Esophagus squamous epithelium (tissue), 5 donors: ENCODE measurements around the gene CCSER1. TPM values are rescaled to one million over a fixed set of nuclear protein-coding genes. Genes with fewer than 3 reads are reported as not detected.

Source experiments
- DNase-seq: peaks from one replicate; lab custom pipeline; 2025; lab: John Stamatoyannopoulos, UW
- H3K27ac ChIP-seq, 4 donors: fragments of 200-600 bp; sonication (generic); one replicate each; pipeline ENCODE4 v1.5.1; 2016 to 2019; ENCODE audit warnings: mild to moderate bottlenecking in 1 of 4
- H3K27me3 ChIP-seq, 4 donors: fragments of 200-600 bp; sonication (generic); 1 replicate in 3 of 4; 2 replicates in 1 of 4; pipeline versions ENCODE4 v1.5.1 to v1.6.0; 2017 to 2021; ENCODE audit warnings: antibody characterized with exemption in 1 of 4
- H3K36me3 ChIP-seq, 3 donors: fragments of 200-600 bp; sonication (generic); one replicate each; pipeline ENCODE4 v1.5.1; 2016 to 2019
- H3K4me1 ChIP-seq, 3 donors: fragments of 200-600 bp; sonication (generic); one replicate each; pipeline ENCODE4 v1.5.1; 2017 to 2019
- H3K4me3 ChIP-seq, 4 donors: fragments of 200-600 bp; sonication (generic); 1 replicate in 3 of 4; 2 replicates in 1 of 4; pipeline ENCODE4 v1.5.1; 2016 to 2019; ENCODE audit warnings: mild to moderate bottlenecking in 2 of 4, moderate library complexity in 1 of 4
- H3K9me3 ChIP-seq, 3 donors: fragments of 200-600 bp; sonication (generic); one replicate each; pipeline ENCODE4 v1.5.1; 2016 to 2019
- POLR2A ChIP-seq, 4 donors: fragments of 450-650 bp; IDR thresholded peaks; one replicate each; pipeline ENCODE4 v1.6.1; 2017; ENCODE audit warnings: antibody characterized with exemption in 4 of 4, mild to moderate bottlenecking in 4 of 4, moderate library complexity in 3 of 4
- WGBS, 2 donors: methylation state at CpG; one replicate each; pipeline ENCODE4 v1.1.5; 2018; 5-methylcytosine and 5-hydroxymethylcytosine counted together
- intact Hi-C: fragments of 100-400 bp; cut with DNase I; formaldehyde crosslinking; loops from one replicate; pipeline ENCODE4 v1.15.0; 2022
- total RNA-seq, 4 donors: library from RNA; depleted of rRNA; stranded (reverse); fragments of >200 nt; gene quantifications; one replicate each; pipeline ENCODE4 v1.1.0, GENCODE V29; 2016
- TF ChIP-seq, protein P1 (sequence below), 6 experiments: fragments of 450-650 bp in 4 of 6; fragments of 200-600 bp in 2 of 6; sonication (generic) in 2 of 6; IDR thresholded peaks; one replicate each; pipeline ENCODE4 v1.5.1; 2016 to 2019; ENCODE audit warnings: antibody characterized with exemption in 6 of 6, mild to moderate bottlenecking in 4 of 6, moderate library complexity in 4 of 6
- donor health status: DM: yes; HTN: yes; CAD: no.

The CCSER1 gene
- total RNA-seq, 4 donors from 2014 or later = 1.2 to 12.4 (median 2.2) TPM

DNA sequence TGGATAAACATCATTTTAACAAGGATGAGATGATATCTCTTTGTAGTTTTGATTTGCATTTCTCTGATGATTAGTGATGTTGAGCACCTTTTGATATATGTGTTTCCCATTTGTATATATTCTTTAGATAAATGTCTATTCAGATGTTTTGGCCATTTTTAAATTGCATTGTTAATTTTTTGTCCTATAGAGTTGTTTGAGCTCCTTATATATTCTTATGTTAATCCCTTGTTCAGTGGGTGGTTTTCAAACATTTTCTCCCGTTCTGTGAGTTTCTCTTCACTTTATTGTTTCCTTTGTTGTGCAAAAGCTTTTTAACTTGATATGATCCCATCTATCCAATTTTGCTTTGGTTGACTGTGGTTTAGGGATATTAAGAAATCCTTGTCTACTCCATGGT is 606.0 kb downstream of the CCSER1 start:
- Histone ChIP-seq H3K36me3 (no peaks in the 10 kb centered on the region), H3K4me1 (no peaks in the 10 kb centered on the region), H3K9me3 (no peaks in the 10 kb centered on the region), H3K4me3 (no peak overlapping the region), H3K27me3 (no peaks in the 10 kb centered on the region), H3K27ac (no peak overlapping the region)
- no peak for DNase-seq
- 59 to 74% methylated on average over 1 of the region's 1 CpG for WGBS, 2 donors
- TF ChIP-seq POLR2A (IDR thresholded peaks at IDR 0.05) = no peak
- TF ChIP-seq, protein P1, sequence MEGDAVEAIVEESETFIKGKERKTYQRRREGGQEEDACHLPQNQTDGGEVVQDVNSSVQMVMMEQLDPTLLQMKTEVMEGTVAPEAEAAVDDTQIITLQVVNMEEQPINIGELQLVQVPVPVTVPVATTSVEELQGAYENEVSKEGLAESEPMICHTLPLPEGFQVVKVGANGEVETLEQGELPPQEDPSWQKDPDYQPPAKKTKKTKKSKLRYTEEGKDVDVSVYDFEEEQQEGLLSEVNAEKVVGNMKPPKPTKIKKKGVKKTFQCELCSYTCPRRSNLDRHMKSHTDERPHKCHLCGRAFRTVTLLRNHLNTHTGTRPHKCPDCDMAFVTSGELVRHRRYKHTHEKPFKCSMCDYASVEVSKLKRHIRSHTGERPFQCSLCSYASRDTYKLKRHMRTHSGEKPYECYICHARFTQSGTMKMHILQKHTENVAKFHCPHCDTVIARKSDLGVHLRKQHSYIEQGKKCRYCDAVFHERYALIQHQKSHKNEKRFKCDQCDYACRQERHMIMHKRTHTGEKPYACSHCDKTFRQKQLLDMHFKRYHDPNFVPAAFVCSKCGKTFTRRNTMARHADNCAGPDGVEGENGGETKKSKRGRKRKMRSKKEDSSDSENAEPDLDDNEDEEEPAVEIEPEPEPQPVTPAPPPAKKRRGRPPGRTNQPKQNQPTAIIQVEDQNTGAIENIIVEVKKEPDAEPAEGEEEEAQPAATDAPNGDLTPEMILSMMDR (IDR thresholded peaks at IDR 0.05) = no peak
- intact Hi-C loops = no loop called here

DNA sequence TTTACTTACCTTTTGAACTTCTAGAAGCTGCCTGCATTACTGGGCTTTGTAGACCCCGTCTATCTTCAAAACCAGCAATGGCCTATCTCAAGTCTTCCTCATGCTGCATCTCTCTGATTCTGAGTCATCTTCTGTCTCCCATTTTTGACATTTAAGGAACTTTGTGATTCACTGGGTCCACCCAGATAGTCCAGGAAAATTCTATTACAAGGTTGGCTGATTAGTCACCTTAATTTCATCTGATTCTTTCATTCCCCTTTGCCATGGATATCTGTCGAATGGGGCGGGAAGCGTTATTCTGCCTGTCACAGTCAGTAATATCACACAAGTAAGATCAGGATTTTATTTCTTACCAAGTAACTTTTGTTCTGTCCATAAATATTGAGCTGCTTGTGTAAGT is 618.0 kb downstream of the CCSER1 start:
- H3K9me3 ChIP-seq = no peaks in the 10 kb centered on the region
- TF ChIP-seq, protein P1 (IDR thresholded peaks at IDR 0.05) = no peak
- no peak for TF ChIP-seq POLR2A (IDR thresholded peaks at IDR 0.05)
- H3K27me3 ChIP-seq = no peaks in the 10 kb centered on the region
- H3K4me1 ChIP-seq = no peaks in the 10 kb centered on the region
- intact Hi-C loops = no loop called here
- no peak overlapping the region for H3K27ac ChIP-seq
- no peak for DNase-seq
- H3K36me3 ChIP-seq = no peaks in the 10 kb centered on the region
- H3K4me3 ChIP-seq = no peak overlapping the region
- WGBS, 2 donors = 88 to 90% methylated on average over 4 of the region's 4 CpGs

DNA sequence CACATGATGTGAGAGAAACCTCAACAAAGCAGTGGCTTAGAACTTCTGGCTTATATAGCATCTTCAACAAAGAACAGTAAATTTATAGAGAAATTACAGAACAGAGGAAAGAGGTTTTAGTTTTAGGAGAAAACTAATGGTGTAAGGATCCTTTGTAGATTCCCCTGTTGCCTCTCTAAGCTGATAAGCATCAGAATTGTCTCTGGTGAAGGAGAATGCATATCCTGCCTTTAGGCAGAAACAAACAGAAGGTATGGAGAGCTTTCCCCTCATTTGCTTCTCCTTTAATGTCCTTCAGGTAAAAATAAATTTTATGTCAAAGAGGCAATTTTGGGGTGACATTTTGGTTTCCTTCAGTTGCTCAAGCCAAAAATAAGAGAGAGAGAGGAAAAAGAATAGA is 625.9 kb downstream of the CCSER1 start:
- no peaks in the 10 kb centered on the region for H3K4me1 ChIP-seq
- H3K36me3 ChIP-seq = no peaks in the 10 kb centered on the region
- H3K27ac ChIP-seq = no peak overlapping the region
- H3K9me3 ChIP-seq = no peaks in the 10 kb centered on the region
- no peak for DNase-seq
- intact Hi-C loops = no loop called here
- H3K4me3 ChIP-seq = no peak overlapping the region
- TF ChIP-seq POLR2A (IDR thresholded peaks at IDR 0.05) = no peak
- TF ChIP-seq, protein P1 (IDR thresholded peaks at IDR 0.05) = no peak
- H3K27me3 ChIP-seq = no peaks in the 10 kb centered on the region

DNA sequence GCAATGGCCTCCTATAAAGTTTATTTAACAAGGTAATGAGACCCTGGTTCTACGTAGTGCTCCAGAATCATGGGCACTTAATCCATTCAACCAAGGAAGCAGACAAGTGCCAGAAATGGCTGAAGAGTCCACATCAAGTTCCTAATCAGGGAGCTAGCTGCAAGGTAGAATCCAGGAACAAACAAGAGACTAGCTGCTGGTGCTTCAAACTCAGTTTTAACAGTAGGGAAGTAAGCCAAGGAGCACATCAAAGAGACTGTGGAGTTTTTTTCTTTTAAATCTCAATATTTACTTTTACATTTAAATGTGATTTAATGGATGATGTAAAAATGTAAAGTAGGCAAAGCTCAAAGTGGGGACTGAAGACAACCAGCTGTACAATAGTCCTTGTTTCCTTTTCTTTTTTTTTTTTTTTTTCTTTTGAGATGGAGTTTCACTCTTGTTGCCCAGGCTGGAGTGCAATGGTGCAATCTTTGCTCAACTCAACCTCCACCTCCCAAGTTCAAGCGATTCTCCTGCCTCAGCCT is 630.4 kb downstream of the CCSER1 start:
- Histone ChIP-seq H3K4me3 (no peak overlapping the region), H3K4me1 (no peaks in the 10 kb centered on the region), H3K9me3 (no peaks in the 10 kb centered on the region), H3K36me3 (no peaks in the 10 kb centered on the region), H3K27me3 (no peaks in the 10 kb centered on the region), H3K27ac (no peak overlapping the region)
- intact Hi-C loops = no loop called here
- WGBS, 2 donors = 84% methylated on average over 2 of the region's 2 CpGs
- no peak for TF ChIP-seq POLR2A (IDR thresholded peaks at IDR 0.05)
- TF ChIP-seq, protein P1 (IDR thresholded peaks at IDR 0.05) = no peak
- DNase-seq = no peak

DNA sequence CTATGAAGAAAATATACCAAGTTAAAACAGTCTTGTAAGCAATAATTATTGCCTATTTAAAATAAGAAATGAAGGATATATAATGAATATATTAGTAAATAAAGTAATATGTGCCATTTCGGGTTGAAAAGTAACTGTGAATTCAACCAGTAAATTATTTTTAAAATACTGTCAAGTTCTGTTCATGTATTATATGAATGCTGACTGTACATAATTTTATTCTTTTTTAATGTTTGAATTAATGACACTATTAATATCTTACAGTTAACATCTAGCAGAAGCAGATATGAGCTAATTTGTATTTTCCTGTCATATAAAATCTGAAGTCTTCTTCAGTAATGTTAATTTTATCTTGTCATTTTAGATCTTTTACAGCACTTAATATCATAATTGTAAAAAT is 632.9 kb downstream of the CCSER1 start:
- H3K27ac ChIP-seq = no peak overlapping the region
- no peak for DNase-seq
- H3K9me3 ChIP-seq = no peaks in the 10 kb centered on the region
- intact Hi-C loops = no loop called here
- TF ChIP-seq, protein P1 (IDR thresholded peaks at IDR 0.05) = no peak
- no peak for TF ChIP-seq POLR2A (IDR thresholded peaks at IDR 0.05)
- no peaks in the 10 kb centered on the region for H3K27me3 ChIP-seq
- no peaks in the 10 kb centered on the region for H3K36me3 ChIP-seq
- WGBS, 2 donors = 70 to 91% methylated on average over 1 of the region's 1 CpG
- H3K4me1 ChIP-seq = no peaks in the 10 kb centered on the region
- H3K4me3 ChIP-seq = no peak overlapping the region
